ENCODE results near the gene PTGR3.

The PTGR3 gene

DNA sequence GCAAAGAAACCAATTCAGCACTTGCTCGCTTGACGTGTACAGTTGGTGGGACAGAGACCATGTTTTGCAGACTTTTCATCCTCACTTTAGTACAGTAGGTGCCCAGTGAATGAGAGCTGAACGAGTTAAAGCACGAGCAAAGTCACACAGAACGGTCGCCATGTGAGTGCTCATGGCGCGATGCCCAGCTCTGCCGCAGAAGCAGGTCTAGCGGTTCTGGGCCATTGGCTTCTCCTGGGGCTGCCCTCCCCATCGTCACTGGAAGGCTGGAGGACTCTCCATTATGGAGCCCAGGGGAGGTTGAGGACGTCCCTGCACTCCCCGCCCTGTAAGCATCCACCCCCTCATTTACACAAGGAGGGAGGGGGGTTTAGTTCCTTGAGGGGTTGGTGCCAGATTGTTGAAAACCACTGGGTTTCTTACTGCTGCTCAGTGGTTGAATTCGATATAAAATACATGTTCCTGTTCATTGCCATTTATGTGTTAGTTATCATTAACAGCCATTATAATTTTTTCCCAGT, 24.9 kb downstream of the PTGR3 start:
- no peak for DNase-seq (ENCODE audit: low read depth)
- TF ChIP-seq, protein P1, sequence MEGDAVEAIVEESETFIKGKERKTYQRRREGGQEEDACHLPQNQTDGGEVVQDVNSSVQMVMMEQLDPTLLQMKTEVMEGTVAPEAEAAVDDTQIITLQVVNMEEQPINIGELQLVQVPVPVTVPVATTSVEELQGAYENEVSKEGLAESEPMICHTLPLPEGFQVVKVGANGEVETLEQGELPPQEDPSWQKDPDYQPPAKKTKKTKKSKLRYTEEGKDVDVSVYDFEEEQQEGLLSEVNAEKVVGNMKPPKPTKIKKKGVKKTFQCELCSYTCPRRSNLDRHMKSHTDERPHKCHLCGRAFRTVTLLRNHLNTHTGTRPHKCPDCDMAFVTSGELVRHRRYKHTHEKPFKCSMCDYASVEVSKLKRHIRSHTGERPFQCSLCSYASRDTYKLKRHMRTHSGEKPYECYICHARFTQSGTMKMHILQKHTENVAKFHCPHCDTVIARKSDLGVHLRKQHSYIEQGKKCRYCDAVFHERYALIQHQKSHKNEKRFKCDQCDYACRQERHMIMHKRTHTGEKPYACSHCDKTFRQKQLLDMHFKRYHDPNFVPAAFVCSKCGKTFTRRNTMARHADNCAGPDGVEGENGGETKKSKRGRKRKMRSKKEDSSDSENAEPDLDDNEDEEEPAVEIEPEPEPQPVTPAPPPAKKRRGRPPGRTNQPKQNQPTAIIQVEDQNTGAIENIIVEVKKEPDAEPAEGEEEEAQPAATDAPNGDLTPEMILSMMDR (IDR thresholded peaks at IDR 0.05; ENCODE audit: control insufficient read depth, insufficient read depth, low read depth, low read length, missing control alignments), result no peak

GRCh38 chr18:75183524-75183923, 25.4 kb downstream of the PTGR3 start:
- DNase-seq (ENCODE audit: low read depth), result no peak
- no peak overlapping the region for H3K4me3 ChIP-seq (ENCODE audit: control insufficient read depth, low read depth, low read length)
- TF ChIP-seq, protein P1 (IDR thresholded peaks at IDR 0.05; ENCODE audit: control insufficient read depth, insufficient read depth, low read depth, low read length, missing control alignments), result no peak

More for the DNA sequence above, 24.9 kb downstream of the PTGR3 start:
- no peak overlapping the region for H3K4me3 ChIP-seq (ENCODE audit: control insufficient read depth, low read depth, low read length)

DNA sequence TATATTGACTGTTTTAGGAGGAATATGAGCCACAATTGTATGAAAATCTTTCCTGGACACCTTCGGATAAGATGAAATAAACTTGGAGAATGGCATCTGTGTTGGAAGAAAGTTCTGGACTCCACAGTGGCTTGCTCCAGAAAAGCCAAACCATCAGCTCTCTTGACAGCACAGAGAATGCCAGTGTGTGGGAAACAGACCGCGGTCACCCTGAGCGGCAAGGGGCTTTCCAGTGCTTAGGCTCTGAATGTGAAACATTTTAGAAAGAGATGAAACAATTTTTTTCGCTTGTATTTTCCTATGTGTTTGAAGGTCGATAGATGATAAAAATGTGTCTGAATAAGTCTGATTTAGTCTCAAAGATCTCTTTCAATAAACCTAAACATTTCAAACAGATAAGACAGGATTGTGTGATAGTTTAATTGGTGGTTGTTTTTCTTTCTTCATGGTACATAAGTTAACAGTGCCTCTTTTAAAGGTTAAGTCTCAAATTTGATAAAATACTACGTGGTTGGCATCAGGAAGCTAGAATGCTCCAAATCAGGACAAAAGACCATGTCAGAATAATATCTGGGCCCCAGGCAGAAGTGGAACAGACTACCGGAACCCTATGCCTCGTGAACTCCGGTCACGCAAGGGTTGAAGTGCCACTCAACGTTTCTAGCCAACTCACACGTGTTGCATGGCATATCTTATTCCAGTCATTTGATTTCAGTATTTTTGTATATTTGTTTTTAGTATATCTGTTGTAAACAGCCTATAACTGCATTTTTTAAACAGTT, 28.9 kb downstream of the PTGR3 start:
- DNase-seq (ENCODE audit: low read depth), result no peak
- TF ChIP-seq, protein P1 (IDR thresholded peaks at IDR 0.05; ENCODE audit: control insufficient read depth, insufficient read depth, low read depth, low read length, missing control alignments), result no peak
- no peak overlapping the region for H3K4me3 ChIP-seq (ENCODE audit: control insufficient read depth, low read depth, low read length)

DNA sequence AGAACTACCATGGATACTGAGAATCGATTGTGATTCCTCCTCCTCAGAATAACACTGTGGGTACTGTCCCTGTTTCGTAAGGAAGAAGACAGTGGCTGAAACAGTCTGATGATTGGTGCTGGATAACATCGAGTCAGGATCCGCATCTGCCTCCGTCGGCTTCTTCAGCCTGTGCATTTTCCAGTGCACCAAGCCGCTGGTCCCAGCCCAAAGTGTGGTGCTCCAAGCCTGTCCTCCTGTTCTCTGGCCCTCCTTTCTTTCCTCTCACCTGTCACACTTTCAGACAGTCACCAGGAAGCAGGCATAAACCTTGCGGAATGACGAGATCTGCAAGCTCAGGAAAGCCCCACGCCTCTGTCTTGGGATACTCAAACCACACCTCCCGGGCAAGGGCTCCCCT, 30.6 kb downstream of the PTGR3 start:
- TF ChIP-seq, protein P1 (IDR thresholded peaks at IDR 0.05; ENCODE audit: control insufficient read depth, insufficient read depth, low read depth, low read length, missing control alignments), result no peak
- no peak overlapping the region for H3K4me3 ChIP-seq (ENCODE audit: control insufficient read depth, low read depth, low read length)
- DNase-seq (ENCODE audit: low read depth), result no peak

DNA sequence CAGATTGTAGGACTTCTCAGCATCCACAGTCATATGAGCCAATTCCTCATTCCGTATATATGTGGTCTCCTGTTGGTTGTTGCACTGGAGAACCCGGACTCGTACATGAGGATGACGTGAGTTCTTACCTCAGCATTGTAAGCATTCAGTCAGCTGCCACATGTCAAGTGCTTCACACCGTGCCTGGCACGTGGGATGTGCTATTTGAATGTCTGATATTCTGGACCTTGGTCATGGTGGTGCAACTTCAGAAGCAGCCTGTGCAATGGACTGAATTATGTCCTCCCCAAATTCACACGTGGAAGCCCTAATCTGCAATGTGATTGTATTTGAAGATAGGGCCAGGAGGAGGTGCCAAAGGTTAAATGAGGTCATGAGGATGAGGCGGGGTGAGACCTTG, 32.1 kb downstream of the PTGR3 start:
- no peak for DNase-seq (ENCODE audit: low read depth)
- TF ChIP-seq, protein P1 (IDR thresholded peaks at IDR 0.05; ENCODE audit: control insufficient read depth, insufficient read depth, low read depth, low read length, missing control alignments), result no peak
- H3K4me3 ChIP-seq (ENCODE audit: control insufficient read depth, low read depth, low read length), result no peak overlapping the region

- DNase-seq (ENCODE audit: low read depth), result no peak
- H3K4me3 ChIP-seq (ENCODE audit: control insufficient read depth, low read depth, low read length), result no peak overlapping the region
- TF ChIP-seq, protein P1 (IDR thresholded peaks at IDR 0.05; ENCODE audit: control insufficient read depth, insufficient read depth, low read depth, low read length, missing control alignments), result no peak
Observed at GRCh38 chr18:75173738-75174137, 35.2 kb downstream of the PTGR3 start.

All from AG09309 (cell line).